Effector CD4-positive, alpha-beta T cell (primary cell): ENCODE results near the gene MAST4.
"Not testable (repeated sequence)": the region's sequence is repeated elsewhere in the genome, so short reads cannot be mapped to it uniquely, and the experiment has no call there.

Source experiments
- DNase-seq: peaks from one replicate; pipeline ENCODE4 v3.0.0-alpha.2; 2020

Gene MAST4

DNA sequence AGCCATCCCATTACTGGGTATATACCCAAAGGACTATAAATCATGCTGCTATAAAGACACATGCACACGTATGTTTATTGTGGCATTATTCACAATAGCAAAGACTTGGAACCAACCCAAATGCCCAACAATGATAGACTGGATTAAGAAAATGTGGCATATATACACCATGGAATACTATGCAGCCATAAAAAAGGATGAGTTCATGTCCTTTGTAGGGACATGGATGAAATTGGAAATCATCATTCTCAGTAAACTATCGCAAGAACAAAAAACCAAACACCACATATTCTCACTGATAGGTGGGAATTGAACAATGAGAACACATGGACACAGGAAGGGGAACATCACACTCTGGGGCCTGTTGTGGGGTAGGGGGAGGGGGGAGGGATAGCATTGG is 577.2 kb downstream of the MAST4 start:
- not testable (repeated sequence) for DNase-seq

DNA sequence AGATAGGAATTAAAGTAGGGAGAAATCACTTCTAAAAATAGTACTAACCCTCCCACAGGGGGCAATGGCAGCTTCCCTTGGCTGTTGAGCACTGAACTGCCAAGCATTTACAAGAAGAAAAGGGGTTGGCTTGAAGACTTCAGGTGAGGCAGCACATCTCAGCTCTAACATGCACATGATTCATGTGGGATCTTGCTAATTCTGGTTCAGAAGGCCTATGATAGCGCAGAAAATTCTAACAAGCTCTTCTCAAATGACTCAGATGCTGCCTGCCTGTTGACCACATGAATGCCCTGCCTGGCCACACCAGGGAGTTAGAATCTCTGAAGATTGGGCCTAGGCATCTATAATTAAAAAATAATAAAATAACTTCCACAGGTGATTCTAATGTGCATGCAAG is 577.8 kb downstream of the MAST4 start:
- DNase-seq, result no peak

DNA sequence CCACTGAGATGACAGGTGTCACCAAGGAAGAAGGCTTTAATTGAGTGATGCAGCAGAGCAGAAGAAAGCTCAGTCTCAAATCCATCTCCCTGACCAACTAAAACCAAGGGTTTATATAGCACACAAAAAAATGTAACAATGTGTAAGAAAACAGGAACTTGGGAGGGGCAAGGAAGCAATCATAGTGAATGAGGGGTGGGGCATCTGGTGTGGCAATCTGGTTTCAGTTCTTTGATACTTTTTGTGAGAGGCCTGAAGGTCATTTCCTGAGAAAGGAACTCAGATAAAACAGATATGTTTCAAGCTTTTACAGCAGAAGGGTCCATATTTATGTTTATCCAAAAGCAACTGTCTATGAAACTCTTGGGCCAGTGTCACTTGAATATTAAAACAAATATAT is 580.7 kb downstream of the MAST4 start:
- no peak for DNase-seq

DNA sequence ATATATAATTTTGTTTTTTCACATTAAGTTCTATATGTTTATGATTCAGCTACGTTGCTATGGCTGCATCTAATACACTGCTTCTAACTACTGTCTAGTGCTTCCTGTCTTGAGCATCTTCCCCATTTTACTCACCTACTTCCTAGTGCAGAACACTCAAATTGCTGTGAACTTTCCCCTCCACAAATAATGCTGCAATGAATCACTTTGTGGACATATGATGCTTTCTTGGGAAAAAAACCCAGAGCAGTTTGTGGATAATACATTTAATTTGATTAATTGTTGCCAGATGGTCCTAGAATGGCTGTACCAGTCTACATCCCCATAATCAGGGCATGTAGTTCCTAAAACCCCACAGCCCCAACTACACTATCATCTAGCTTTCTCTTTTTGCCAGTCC is 581.9 kb downstream of the MAST4 start:
- no peak for DNase-seq

DNA sequence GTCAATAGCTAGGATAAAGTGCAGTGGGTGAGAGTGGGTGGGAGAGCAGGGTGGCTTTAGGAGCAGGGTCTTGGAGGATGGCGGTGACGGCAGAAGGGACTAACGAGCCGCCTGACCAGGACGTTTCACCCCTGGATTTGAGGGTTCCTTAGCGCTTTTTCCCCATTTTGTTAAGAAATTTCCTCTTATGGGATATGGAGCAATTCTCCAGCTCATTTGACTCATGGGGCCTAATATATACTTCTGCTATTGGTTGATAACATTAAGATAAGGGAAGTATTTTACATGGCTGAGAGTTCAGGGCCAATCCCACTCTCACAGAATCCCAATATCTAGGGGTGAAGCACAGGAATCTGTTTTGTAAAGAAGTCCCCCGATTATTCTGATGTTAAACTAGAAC is 582.8 kb downstream of the MAST4 start:
- no peak for DNase-seq

DNA sequence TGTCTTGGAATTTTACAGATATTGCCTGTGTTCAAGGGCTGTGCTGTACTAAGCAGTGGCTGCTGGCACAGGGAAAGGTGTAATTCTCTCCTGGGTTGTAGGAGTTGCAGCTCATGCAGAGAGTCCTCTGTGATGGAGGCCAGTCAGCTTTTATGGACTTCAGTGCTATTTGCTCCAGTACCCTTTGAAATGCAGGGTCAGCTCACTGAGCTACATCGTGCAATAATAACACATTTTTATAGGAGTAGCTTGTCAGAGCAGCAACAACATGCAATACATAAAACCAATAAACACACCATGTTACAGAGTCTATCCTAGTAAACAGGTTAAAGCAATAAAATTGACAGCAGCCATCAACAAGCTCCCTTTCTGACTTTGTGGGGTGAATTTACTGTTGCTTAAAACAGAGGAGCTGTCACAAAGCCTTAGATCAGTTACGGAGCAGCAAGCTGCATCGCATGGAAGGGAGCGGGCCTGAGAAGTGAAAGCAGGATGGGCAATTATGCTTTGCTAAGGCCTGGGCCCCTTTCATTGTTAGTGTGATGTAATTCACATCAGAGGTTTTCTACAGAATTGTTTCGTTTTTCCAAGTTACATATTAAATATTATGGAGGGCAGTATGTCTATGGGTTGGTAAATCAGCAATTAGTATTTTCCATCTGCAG is 583.6 kb downstream of the MAST4 start:
- no peak for DNase-seq

DNA sequence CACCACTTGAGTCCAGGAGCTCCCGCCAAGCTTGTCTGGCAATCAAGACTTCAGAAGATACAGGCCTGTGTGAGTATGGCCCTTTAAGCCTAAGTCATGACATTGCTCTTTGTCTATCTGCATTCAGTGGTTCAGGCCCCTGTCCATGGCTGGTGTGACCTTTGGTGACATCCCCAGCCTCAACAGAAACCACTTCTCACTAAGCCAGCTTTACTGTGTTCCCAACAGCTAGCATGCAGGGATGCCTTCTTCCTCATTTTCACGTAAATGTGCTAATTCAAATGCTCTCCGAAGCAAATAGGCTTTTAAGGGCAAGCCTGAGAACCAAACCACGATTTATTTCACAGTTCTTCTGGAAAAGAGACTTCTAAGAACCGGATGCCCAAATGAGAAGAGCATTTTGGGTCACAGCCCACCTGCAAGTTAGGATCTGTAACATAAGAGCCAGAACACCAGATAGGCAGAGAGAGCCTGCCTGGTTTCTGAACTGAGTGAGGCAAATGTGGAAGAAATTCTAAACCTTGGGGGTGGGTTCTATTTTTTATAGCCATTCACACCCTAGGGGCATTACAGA is 585.5 kb downstream of the MAST4 start:
- no peak for DNase-seq

DNA sequence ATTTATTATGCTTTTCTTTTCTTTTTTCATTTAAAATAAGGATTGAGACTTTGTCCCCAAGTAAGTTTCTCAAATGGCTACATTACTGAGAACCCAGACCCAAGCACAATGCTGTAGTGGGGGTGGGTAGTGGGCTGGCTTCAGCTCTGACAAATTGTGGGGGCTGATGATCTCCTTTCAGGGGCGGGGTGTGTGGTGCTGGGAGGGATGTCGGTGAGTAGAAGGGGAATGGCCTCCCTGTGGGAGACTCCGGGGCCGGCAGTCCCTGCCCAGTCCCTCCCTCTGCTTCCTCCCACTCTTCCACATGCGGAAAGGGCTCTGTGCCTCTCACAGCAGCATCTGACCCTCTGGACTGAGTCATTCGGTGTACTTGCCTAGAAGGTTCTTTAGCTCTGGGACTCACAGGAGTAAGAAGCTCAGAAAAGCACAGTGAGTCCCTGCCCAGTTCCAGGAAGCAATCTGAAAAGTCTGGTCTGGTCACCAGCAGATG is 586.2 kb downstream of the MAST4 start:
- DNase-seq, result no peak

DNA sequence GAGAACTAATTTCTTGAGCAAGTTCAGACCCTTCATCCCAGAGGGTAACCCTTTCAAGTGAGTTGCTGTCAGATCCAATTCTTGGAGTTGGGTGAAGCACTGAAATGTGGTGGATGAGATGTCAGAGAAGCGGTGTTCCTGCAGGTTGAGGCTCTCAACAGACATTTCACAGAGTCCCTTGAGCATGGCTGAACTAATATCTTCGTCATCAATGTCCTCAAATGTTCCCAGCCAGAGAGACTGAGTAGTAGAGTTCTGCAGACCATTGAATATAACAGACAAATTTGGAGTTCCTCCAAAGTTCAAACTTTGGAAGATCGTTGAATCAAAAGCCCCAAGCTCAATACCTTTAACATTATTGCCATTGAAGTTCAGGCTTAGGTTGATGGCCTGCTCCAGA is 587.7 kb downstream of the MAST4 start:
- no peak for DNase-seq

DNA sequence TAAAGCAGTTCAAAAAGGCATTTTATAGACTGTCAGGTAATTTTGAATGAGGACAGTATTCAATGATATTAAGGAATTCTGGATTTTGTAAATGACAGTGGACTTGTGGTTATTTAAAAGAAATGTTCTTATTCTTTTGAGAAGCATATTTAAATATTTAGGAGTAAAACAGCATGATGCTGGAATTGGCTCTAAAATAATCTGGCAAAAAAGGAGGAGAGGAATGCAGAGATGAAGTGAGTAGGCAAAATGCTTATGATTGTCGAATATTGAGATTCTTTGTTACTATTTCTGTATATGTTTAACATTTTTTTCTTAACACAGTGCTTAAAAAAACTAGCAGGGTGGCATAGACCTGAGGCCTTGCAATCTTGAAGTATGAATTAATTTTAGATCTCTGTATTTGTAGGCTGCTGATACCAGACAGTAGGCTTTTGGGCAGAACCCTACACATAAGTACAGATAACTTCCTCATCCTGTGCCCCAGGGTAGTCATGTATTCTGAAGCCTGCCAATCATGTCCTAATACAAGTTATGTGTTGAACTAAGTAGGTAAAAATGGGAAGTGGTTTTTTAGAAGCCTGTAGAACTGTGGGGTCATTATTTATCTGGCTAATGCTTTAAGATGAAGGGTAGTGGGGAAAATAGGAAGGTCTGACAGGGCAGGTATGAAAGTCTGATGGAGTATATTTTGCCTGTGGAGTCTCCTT is 591.0 kb downstream of the MAST4 start:
- DNase-seq, result no peak

DNA sequence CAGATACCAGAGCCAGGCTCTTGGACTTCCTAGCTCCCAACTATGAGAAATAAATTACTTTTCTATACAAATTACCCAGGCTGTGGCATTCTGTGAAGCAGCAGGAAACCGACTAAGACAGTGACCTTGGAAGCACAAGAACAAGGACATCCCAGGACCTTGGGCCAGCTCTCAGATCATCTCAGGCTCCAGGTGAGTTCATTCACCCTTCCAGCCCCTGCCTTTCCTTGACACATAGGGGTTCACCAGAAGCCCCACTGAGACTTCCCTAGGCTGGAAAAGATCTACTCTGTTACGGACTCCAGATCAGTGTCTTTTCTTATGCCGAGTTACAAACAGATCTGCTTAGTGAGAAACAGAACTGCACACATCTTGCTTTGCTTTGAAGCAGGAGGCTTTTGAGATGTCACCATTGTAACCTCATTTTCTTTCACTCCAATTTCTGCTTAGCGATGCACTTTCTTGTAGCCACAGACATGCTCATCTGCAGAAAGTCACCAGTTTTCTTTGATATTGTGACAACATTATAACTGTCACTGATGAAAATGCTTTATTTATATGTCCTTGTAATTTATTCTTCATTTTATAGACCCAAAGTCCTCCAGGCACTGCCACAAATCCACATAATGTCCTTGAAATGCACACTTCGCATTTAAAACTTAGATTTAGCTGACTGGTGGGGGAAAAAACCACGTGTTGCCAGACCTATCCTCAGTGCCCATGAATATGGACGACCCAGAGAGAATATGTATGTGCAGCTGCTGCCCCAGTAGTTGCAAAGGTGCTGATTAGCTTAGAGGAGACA is 592.3 kb downstream of the MAST4 start:
- DNase-seq, result no peak

DNA sequence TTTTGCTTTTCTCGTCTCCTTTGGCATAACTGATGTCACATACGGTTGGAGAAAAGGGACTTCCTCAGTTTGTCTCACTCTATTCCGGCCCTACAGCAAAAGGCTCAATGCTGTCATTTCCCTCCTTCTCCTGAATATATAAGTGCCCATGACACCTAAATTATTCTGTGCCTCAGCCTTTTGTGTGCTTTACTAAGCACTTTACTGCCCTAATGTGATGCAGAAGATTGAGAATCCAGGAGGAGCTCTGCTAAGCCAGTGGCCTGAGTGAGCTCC is 592.8 kb downstream of the MAST4 start:
- DNase-seq, result no peak

DNA sequence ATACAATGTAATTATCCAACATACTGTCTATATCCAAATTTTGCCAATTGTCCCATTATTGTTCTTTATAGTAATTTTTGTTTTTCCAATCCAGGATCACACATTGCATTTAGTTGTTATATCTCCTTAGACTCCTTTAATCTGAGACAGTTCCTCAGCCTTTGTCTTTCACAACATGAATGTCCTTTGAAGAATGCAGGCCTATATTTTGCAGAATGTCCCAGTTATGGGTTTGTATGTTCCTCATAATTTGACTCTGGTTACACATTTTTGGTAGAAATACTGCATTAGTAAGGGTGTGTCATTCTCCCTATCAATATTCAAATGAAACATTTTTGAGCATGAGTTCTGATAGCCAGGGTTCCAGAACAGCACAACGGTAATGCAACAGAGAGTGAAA is 593.7 kb downstream of the MAST4 start:
- no peak for DNase-seq

DNA sequence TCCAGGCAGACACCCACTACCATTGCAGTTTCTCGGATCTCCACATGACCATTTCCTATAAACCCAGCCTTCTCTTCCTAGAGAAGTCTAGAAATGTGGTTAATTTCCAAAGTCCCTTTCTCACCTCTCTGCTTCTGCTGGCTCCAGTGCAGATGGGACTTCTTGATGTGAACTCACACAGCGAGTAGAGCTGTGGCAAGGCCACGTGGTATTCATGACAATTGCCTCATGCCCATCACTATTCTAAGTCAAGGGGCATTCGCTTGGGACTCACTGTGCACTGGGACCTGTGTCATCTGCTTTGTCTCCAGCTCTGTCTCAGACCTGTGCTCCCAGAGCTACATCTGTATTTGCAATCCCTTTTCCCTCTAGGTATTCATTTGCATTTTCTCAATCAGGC is 594.2 kb downstream of the MAST4 start:
- DNase-seq, result no peak

DNA sequence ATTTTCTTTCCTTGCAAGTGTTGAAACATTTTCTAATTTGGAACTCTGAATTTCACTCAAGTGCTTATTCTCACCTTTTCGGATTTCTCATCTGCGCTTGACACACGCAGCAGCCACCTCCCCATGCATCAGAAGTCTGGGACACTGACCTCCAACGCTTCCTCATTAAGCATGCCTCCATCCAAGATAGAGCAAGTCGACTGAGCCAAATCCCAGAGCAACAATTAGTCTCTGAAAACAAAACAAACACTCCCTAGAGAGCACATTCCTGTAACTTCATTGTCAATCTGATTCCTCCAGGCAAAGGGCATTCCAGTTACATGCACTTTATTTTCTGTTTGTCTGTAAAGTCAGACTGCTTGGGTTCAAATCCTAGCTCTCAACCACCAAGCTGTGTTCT is 594.7 kb downstream of the MAST4 start:
- DNase-seq, result no peak

DNA sequence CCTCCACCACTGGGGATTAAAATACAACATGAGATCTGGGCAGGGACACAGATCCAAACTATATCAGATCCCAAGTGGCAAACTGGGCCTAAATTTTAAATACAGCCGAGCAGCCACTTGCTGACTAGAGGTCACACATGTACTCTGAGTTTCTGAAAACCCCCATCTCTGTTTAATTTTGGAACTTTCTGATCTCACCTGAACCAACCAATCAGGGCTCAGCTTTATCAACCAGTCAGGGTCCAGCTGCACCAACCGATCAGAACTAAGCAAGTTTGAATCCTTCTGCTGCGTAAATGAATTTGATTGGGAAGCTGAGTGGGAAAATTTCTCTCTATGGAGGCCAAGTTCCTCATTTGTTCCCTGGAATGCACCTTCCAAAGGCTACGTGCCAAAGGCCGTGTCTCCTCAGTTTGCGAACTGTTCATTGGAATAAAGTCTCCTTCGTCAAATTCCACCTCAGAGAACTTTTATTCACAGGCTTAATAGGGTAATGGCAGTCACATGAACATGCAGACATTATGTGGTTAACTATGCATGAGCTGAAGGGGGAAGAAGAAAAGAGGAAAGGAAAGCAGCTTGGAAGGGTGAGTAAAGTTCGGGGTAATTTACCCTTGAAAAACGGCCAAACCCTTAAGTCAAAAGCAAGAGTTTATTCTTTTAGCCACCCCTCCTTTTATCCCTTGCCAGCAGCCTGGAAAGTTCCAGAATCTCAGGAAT is 596.7 kb downstream of the MAST4 start:
- no peak for DNase-seq

DNA sequence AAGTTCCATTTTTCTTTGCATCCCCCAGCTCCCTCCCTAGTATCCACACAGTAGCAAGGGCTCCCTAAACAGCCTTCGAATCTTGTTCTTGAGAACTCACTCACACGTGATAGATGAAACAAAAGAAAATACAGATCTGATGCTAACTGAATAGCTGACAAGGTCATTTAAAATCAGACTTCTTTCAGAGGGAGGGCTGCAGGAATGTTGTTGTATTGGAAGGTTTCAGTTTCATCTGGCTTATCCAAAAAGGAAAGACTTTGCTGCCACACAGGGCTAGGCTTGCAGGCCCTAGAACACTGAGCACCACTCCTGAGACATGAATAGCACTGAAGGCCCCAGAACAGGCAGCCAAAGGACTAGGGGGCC is 597.2 kb downstream of the MAST4 start:
- no peak for DNase-seq

DNA sequence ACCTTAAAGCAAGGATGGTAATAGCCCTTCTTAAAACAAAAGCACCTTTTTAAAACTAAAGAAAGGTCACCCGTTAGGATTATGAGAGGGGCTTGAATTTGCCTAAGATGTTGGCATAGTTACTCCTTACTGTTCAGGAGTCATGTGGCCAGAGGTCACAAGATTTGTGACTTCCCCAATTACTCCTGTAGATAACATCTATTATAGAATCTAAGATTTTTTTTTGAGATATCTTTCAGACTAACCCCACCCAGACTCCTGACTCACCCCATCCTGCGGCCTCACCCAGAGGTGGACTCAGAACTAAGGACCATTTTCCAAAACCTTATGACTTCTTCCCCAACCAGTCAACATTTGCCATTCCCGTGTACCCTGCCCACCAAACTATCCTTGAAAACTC is 598.0 kb downstream of the MAST4 start:
- DNase-seq, result no peak

DNA sequence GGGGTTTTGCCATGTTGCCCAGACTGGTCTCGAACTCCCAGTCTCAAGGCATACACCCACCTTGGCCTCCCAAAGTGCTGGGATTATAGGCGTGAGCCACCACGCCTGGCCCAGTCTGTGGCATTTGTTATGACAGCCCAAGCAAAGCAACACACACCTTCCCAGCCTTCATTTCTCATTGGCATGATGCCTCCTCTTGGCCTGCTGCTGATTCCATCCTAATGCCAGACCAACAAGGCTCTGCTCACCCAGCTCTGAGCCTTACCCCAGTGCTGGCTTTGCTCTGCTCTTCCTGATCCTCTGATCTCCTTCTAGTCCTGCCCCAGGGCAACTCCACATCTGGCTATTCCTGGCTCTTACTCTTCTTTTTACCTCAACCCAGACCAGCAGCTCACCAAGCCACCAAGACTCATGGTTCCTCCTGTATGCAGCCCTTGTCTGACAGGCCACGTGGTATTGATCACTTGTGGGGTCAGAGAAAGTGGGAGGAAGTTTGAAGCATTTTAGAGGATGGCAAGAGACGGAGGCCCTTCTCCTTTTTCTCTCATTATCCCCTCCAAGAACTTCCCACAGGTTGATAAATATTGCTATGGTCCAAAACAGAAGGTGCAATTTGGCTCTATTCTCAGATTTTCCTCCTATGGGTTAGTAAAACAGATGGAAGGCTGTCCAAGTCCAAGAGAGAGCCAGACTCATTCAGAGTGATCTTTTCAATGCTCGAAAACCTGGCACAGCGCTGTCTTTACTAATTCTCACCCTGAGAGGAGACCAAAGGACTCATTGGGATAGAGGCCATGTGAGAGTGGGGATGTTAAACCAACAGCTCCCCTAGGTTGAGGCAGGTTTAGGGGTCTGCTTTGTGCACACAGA is 599.4 kb downstream of the MAST4 start:
- DNase-seq, result no peak

DNA sequence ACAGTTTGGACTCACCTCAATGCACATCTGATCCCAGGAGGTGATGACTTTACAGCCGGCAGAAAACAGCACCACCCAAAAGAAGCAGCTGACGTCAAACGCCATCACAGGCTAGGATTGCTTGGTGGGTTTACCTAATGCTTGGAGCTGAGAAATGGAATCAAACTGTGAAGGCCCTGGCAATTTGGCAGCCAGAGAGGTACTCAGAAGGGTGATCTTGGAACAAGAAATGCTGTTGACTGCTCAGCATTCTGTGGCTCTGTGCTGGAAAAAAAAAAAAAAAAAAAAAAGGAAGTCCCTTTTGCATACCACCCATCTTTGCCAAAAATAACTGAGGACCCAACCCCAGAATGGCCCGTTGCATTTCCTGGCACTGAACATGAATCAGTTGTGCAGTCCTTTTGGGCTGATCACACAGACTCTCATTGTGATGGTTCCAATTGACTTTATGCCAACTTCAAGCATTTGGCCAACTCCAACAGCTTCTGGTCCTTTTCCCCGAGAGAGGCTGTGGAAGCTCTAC is 600.4 kb downstream of the MAST4 start, which contains the start of gene CD180:
CD180 (minus strand) TSS at position 263 of the 523 bp plus-strand sequence; CDS start at position 105, 158 bp downstream.
- DNase-seq, result no peak

DNA sequence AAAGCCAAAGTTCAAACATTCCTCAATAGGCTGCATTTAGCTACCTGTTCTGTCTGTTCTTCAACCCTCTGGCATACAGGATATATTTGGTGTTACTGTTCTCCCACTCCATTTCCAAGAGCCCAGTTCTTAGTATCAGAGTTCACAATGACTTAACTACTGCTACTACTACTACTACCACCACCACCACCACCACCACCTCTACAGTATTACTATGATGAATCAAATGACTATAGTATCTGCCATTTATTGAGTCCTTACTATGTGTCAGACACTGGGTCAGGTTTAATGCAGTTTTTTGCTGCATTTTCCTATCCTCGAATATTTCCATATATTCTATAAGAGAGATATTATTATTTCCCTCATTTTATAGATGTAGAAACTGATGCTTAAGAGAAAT is 601.3 kb downstream of the MAST4 start:
- no peak for DNase-seq

DNA sequence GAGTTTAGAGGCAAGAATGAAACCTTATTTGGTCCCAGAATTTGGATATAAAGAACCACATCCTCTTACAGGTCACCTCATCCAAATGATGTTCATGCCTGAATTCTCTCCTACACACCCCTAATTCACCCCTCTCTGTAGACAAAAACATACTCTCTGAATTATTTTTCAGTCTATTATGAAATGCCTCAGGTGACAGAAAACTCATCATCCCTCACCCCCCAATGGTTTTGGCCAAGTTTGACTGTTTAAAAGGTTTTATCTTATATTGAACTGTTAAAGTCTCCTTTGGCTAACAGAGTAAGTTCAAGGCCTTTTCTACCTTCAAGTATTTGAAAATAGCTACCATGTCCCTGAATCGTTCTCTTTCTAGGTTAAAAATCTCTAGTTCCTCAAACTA is 602.7 kb downstream of the MAST4 start:
- no peak for DNase-seq
